H4 (cell line): ENCODE data around the gene RASGRP2. TPM values are rescaled to one million over a fixed set of nuclear protein-coding genes. Genes with fewer than 3 reads are reported as not detected.
"Not testable (repeated sequence)": the region's sequence is repeated elsewhere in the genome, so short reads cannot be mapped to it uniquely, and the experiment has no call there.

Source experiments
- DNase-seq: peaks from one replicate; pipeline ENCODE4 v3.0.0-alpha.2; 2015; ENCODE audit warnings: low spot score
- total RNA-seq: library from RNA; depleted of rRNA; stranded (reverse); fragments of >200 nt; shearing (Covaris generic); gene quantifications from 2 replicates; pipeline ENCODE4 v1.2.3, GENCODE V29; 2014

Gene RASGRP2
- total RNA-seq, 1 experiment from 2014 or later, result not detected

GRCh38 chr11:64720640-64721358 is 23.1 kb downstream of the RASGRP2 start:
- DNase-seq, result no peak

- no peak for DNase-seq
These were observed 23.8 kb downstream of the RASGRP2 start for GRCh38 chr11:64720167-64720566.

GRCh38 chr11:64719406-64719805 is 24.5 kb downstream of the RASGRP2 start:
- DNase-seq, result no peak

GRCh38 chr11:64718780-64719124 is 25.2 kb downstream of the RASGRP2 start:
- DNase-seq, result no peak

- no peak for DNase-seq
These were observed 25.7 kb downstream of the RASGRP2 start for GRCh38 chr11:64718084-64718779.

GRCh38 chr11:64717268-64717578 is 26.7 kb downstream of the RASGRP2 start:
- DNase-seq, result no peak

- DNase-seq, result no peak
These were observed 27.3 kb downstream of the RASGRP2 start for GRCh38 chr11:64716473-64717267.

- no peak for DNase-seq
These were observed 28.0 kb downstream of the RASGRP2 start for GRCh38 chr11:64715756-64716472.

- DNase-seq, result no peak
These were observed 28.8 kb downstream of the RASGRP2 start for GRCh38 chr11:64715110-64715509.

GRCh38 chr11:64714666-64715065 is 29.3 kb downstream of the RASGRP2 start:
- DNase-seq, result no peak

- DNase-seq, result no peak
These were observed 30.1 kb downstream of the RASGRP2 start for GRCh38 chr11:64713781-64714363.

GRCh38 chr11:64713016-64713707 is 30.8 kb downstream of the RASGRP2 start:
- DNase-seq, result no peak

- DNase-seq, result no peak
These were observed 31.4 kb downstream of the RASGRP2 start for GRCh38 chr11:64712430-64713015.

GRCh38 chr11:64711956-64712362 is 32.0 kb downstream of the RASGRP2 start:
- DNase-seq, result no peak

GRCh38 chr11:64711138-64711955 is 32.6 kb downstream of the RASGRP2 start:
- DNase-seq, result no peak

- no peak for DNase-seq
These were observed 33.4 kb downstream of the RASGRP2 start for GRCh38 chr11:64710418-64711137.

- no peak for DNase-seq
These were observed 38.4 kb downstream of the RASGRP2 start for GRCh38 chr11:64705501-64705900.

- no peak for DNase-seq
These were observed 40.9 kb downstream of the RASGRP2 start for GRCh38 chr11:64703048-64703447.

- not testable (repeated sequence) for DNase-seq
These were observed 42.0 kb downstream of the RASGRP2 start for GRCh38 chr11:64701956-64702355.
